ENCODE results near the gene ECD.

GRCh38 chr10:73156054-73156453 is 11.8 kb downstream of the ECD start:
- no peak for TF ChIP-seq CTCF (IDR thresholded peaks at IDR 0.05; ENCODE audit: low read length)
- no peak for TF ChIP-seq EZH2 (optimal IDR thresholded peaks at IDR 0.05; ENCODE audit: low read depth, low read length)

All from MM.1S (cell line).